Measurements from ENCODE around the gene SERTAD2.

The SERTAD2 gene

GRCh38 chr2:64587561-64587960, 66.2 kb downstream of the SERTAD2 start:
- Histone ChIP-seq H3K9me3 (ENCODE audit: control insufficient read depth, insufficient read depth, low read length) (no peaks in the 10 kb centered on the region), H3K36me3 (ENCODE audit: insufficient read depth, low read length) (0 out of 2 replicates have a peak, but pooled peaks cover 5% of the 10 kb centered on the region), H3K9ac (ENCODE audit: low read depth, low read length) (no peak overlapping the region), H3K4me1 (ENCODE audit: insufficient read depth, low read length) (no peaks in the 10 kb centered on the region)

- no peaks in the 10 kb centered on the region for H3K4me1 ChIP-seq (ENCODE audit: insufficient read depth, low read length)
- H3K9me3 ChIP-seq (ENCODE audit: control insufficient read depth, insufficient read depth, low read length): no peaks in the 10 kb centered on the region
- H3K9ac ChIP-seq (ENCODE audit: low read depth, low read length): no peak overlapping the region
- 0 out of 2 replicates have a peak, but pooled peaks cover 5% of the 10 kb centered on the region for H3K36me3 ChIP-seq (ENCODE audit: insufficient read depth, low read length)
Observed at GRCh38 chr2:64586883-64587481, 66.7 kb downstream of the SERTAD2 start.

DNA sequence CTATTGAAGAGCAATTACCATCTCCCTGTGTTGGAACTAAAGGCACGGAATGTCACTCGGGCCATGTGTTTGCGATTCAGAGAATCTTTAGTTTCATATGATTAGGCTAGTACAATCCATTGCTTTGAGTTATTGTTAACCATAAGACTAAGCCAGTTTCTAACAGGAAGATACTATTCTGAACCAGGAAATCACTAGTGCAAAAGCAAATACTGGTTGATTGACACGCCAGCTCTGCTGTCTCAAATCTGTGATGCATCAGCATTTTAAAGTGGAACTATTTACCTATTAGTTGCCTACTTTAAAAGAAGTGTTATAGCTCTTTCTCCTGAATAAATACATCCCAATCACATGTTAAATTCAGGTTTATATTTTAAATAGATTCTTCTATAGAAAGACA, 67.7 kb downstream of the SERTAD2 start:
- Histone ChIP-seq H3K9ac (ENCODE audit: low read depth, low read length) (no peak overlapping the region), H3K36me3 (ENCODE audit: insufficient read depth, low read length) (no peaks in the 10 kb centered on the region), H3K4me1 (ENCODE audit: insufficient read depth, low read length) (no peaks in the 10 kb centered on the region), H3K9me3 (ENCODE audit: control insufficient read depth, insufficient read depth, low read length) (no peaks in the 10 kb centered on the region)

DNA sequence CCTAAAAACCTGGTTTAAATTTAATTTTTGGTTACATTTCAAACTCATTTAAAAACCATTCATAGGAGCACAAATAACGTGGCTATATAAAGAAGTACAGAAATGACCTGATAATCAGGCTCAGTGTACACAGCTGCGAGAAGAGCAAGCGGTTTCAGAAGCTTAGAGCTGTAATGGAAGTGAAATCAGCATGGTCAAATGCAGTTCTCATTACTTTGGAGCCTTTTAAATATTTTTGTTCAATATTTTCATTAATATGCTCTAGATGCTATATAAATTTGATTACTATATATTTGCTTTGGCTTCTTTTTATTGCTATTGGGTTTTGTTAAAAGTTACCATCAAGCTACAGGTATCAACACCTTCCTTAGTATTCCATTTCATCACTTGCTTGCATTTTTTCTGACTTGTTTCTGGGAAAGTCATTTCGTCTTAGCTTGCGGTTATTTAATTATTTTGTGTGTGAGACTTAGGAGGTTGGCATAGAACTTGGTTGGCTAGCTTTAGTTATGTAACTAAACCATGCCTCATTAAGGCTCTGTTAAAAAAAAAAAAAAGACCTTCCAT, 70.9 kb downstream of the SERTAD2 start:
- H3K9ac ChIP-seq (ENCODE audit: low read depth, low read length): no peak overlapping the region
- no peaks in the 10 kb centered on the region for H3K9me3 ChIP-seq (ENCODE audit: control insufficient read depth, insufficient read depth, low read length)
- peaks cover 3% of the 10 kb centered on the region; the same call in 1 of the 2 replicates for H3K36me3 ChIP-seq (ENCODE audit: insufficient read depth, low read length)
- H3K4me1 ChIP-seq (ENCODE audit: insufficient read depth, low read length): no peaks in the 10 kb centered on the region

DNA sequence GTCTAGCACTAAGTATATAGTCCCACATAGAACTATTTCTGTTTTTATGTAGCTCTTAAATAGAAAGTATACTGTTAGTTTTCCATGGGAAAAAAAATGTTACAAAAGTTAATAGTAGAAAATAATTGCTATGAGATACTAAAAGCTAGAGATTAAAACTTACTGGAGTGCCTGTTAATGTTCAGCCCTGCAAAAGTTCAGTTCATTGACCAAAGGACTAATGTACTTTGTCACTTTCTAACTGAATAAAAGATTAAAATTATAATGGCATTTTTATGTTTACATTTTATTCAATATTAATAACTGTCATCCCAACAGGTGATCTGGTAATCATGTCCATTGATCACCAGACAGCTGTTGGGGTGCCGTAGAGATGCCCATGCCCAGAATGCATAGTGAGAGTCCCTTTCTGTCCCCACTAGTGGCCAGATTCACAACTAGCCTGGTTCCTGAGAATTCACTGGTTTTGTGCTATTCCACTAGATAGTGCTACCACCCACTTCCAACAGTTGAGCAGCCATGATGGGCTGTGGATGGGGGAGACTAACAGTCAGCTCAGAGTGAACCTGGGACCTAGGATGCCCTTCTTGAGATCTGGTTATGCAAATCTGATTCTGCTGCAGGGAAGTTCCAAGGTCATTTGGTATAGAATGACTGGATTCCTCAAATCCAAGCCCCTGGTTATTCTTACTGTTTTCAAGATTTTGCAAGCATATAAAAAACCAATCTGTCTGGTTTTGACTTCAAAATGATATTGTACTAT, 71.8 kb downstream of the SERTAD2 start:
- H3K36me3 ChIP-seq (ENCODE audit: insufficient read depth, low read length): peaks cover 3% of the 10 kb centered on the region; the same call in 1 of the 2 replicates
- H3K9me3 ChIP-seq (ENCODE audit: control insufficient read depth, insufficient read depth, low read length): no peaks in the 10 kb centered on the region
- no peak overlapping the region for H3K9ac ChIP-seq (ENCODE audit: low read depth, low read length)
- H3K4me1 ChIP-seq (ENCODE audit: insufficient read depth, low read length): no peaks in the 10 kb centered on the region

Data from ES-I3 (cell line).